CD4-positive, alpha-beta T cell treated with Interleukin-17A for 1 hour (primary cell): ENCODE data around the gene ZNF101.
A peak's percentile ranks its signal among the peaks of the same experiment; 100 is the strongest.

ENCODE experiments used
- DNase-seq: peaks from one replicate; pipeline ENCODE4 v3.0.0-alpha.2; 2020

ZNF101 gene

DNA sequence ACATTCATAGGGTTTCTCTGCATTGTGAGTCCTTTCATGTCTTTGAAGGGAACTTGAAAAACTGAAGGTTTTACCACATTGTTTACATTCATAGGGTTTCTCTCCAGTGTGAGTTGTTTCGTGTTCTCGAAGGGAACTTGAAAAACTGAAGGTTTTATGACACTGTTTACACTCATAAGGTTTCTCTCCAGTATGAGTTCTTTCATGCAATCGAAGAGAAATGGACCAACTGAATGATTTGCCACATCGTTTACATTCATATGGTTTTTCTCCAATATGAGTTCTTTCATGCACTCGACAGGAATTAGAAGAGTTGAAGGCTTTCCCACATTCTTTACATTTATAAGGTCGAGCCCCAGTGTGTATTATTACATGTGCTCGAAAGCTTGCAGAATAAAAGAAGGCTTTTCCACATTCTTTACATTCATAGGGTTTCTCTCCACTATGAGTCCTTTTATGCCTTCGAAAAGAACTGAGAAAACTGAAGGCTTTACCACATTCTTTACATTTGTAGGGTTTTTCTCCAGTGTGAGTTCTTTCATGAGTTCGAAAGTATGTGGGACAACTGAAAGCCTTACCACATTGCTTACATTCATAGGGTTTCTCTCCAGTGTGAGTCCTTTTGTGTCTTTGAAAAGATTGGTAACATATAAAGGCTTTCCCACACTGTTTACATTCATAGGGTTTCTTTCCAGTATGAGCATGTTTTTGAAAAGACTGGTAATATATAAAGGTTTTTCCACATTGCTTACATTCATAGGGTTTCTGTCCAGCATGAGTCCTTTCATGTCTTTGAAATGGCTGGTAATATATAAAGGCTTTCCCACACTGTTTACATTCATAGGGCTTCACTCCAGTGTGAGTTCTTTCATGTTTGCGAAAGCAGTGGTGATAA lies 43.5 kb downstream of the ZNF101 start:
- DNase-seq: no peak

GRCh38 chr19:19719798-19720197 lies 51.2 kb downstream of the ZNF101 start:
- DNase-seq: peak; percentile 19

- no peak for DNase-seq
These were observed 53.3 kb downstream of the ZNF101 start for GRCh38 chr19:19721896-19722295.

GRCh38 chr19:19732579-19733501 lies 64.2 kb downstream of the ZNF101 start, which contains the start of gene ZNF14:
Gene ZNF14 (minus strand): TSS chr19:19733112. CDS start chr19:19732958, 154 bp downstream.
- DNase-seq: peak; percentile 95
